Measurements from ENCODE around the gene CILP.

The CILP gene

DNA sequence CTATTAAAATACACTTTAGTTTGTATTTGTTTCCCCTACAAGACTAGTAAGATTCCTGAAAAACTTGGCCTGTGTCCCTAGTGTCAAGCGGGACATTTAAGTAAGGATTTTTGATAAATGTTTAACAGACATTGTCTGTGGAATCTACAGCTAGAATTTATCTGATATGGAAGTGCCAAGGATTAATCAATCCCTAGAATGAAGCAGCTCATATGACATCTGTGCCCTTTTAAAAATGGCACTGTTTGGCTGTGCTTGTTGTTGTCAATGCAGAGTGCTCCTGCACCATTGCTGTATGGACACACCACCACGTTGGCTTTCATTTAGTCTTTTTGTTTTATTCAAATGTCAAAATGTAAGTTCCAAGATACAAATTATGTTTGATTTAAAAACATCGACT, 63.4 kb downstream of the CILP start:
- no peak for DNase-seq (ENCODE audit: low read depth)

DNA sequence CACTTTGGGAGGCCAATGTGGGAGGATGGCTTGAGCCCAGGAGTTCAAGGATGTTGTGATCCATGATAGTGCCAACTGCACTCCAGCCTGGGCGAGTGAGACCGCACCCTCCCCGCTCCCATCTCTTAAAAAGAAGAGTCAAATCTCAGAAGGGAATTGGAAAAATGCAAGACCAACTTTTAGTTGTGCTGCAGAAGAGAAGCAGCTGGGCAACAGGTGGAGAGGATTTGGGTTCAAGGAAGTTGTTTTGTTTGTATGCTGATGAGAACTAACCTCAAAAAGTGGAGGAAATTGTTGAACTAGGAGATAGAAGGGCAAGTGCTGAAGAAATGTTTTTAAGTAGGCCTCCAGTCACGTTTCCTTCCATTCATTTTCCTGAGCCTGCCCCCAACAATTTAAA, 64.8 kb downstream of the CILP start:
- no peak for DNase-seq (ENCODE audit: low read depth)
